HL-60/S4 (cell line): ENCODE results near the gene GAA.

Source experiments
- in situ Hi-C: fragments of 300-500 bp; cut with MboI; formaldehyde crosslinking; loops from 2 replicates; pipeline ENCODE4 v1.14.3; 2022; ENCODE audit warnings: low sequenced_read_pairs

The GAA gene

GRCh38 chr17:80102664-80103448, 1.5 kb downstream of the GAA start:
- in situ Hi-C loops = no loop called here

GRCh38 chr17:80103449-80104085, 2.2 kb downstream of the GAA start:
- in situ Hi-C loops = no loop called here

- in situ Hi-C loops = no loop called here
These were observed 3.1 kb downstream of the GAA start for GRCh38 chr17:80104321-80104955.

GRCh38 chr17:80104956-80105375, 3.6 kb downstream of the GAA start:
- in situ Hi-C loops = no loop called here

- in situ Hi-C loops = no loop called here
These were observed 4.4 kb downstream of the GAA start for GRCh38 chr17:80105762-80106161.

GRCh38 chr17:80106176-80106575, 4.8 kb downstream of the GAA start:
- in situ Hi-C loops = no loop called here

- in situ Hi-C loops = no loop called here
These were observed 5.4 kb downstream of the GAA start for GRCh38 chr17:80106751-80107150.

GRCh38 chr17:80107231-80108021, 6.0 kb downstream of the GAA start:
- in situ Hi-C loops = no loop called here

- in situ Hi-C loops = no loop called here
These were observed 6.9 kb downstream of the GAA start for GRCh38 chr17:80108036-80108971.

- in situ Hi-C loops = no loop called here
These were observed 7.8 kb downstream of the GAA start for GRCh38 chr17:80109066-80109660.

- in situ Hi-C loops = no loop called here
These were observed 8.5 kb downstream of the GAA start for GRCh38 chr17:80109713-80110446.

GRCh38 chr17:80110447-80110812, 9.0 kb downstream of the GAA start:
- in situ Hi-C loops = no loop called here

- in situ Hi-C loops = no loop called here
These were observed 9.7 kb downstream of the GAA start for GRCh38 chr17:80110927-80111701.

- in situ Hi-C loops = no loop called here
These were observed 10.5 kb downstream of the GAA start for GRCh38 chr17:80111702-80112470.

GRCh38 chr17:80112471-80113032, 11.2 kb downstream of the GAA start:
- in situ Hi-C loops = no loop called here

- in situ Hi-C loops = no loop called here
These were observed 11.7 kb downstream of the GAA start for GRCh38 chr17:80113033-80113484.

- in situ Hi-C loops = no loop called here
These were observed 13.4 kb downstream of the GAA start for GRCh38 chr17:80114758-80115157.
